ENCODE results near the gene MYRIP.

Gene MYRIP

GRCh38 chr3:39917065-39917773, 107.8 kb downstream of the MYRIP start:
- H3K4me1 ChIP-seq, result no peaks in the 10 kb centered on the region
- no peaks in the 10 kb centered on the region for H4K20me1 ChIP-seq
- no peaks in the 10 kb centered on the region for H3K36me3 ChIP-seq
- no peak for TF ChIP-seq Cebpa-rat (IDR thresholded peaks at IDR 0.05)
- no peaks in the 10 kb centered on the region for H3K27me3 ChIP-seq
- no peak overlapping the region for H3K4me2 ChIP-seq
- H3K4me3 ChIP-seq, result no peak overlapping the region
- H3K9me3 ChIP-seq, result no peaks in the 10 kb centered on the region
- H3K9ac ChIP-seq, result no peak overlapping the region
- no peak overlapping the region for H3K27ac ChIP-seq

GRCh38 chr3:39919281-39919680, 109.9 kb downstream of the MYRIP start:
- H3K9ac ChIP-seq, result no peak overlapping the region
- no peaks in the 10 kb centered on the region for H3K4me1 ChIP-seq
- no peaks in the 10 kb centered on the region for H3K27me3 ChIP-seq
- no peaks in the 10 kb centered on the region for H3K36me3 ChIP-seq
- no peak overlapping the region for H3K4me2 ChIP-seq
- TF ChIP-seq Cebpa-rat (IDR thresholded peaks at IDR 0.05), result no peak
- H3K4me3 ChIP-seq, result no peak overlapping the region
- H3K9me3 ChIP-seq, result no peaks in the 10 kb centered on the region
- no peaks in the 10 kb centered on the region for H4K20me1 ChIP-seq
- no peak overlapping the region for H3K27ac ChIP-seq

DNA sequence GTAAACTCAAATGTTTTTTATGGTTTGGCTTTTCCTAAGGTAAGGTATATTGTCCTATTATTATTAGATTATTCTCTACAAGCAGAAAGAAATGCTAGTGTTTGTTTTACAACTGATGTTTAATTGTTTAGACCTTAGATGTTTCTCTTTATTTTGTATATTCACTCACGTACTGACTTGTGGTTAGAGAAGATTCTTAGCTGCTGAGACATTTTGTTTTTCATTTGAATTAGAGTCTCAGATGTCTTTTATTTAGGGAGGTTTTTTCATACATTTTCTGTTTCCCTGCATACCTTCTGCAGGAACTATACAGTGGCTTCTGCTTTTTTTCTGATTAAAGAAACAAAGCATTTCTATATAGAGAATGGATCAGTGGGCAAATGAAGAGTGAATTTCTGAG, 110.9 kb downstream of the MYRIP start:
- Histone ChIP-seq H3K4me1 (no peaks in the 10 kb centered on the region), H3K4me3 (no peak overlapping the region), H3K4me2 (no peak overlapping the region), H3K9me3 (peaks cover 1% of the 10 kb centered on the region; the same call in 1 of the 2 replicates), H3K27ac (no peak overlapping the region), H3K9ac (no peak overlapping the region), H4K20me1 (no peaks in the 10 kb centered on the region), H3K36me3 (no peaks in the 10 kb centered on the region), H3K27me3 (no peaks in the 10 kb centered on the region)
- TF ChIP-seq Cebpa-rat (IDR thresholded peaks at IDR 0.05), result no peak

DNA sequence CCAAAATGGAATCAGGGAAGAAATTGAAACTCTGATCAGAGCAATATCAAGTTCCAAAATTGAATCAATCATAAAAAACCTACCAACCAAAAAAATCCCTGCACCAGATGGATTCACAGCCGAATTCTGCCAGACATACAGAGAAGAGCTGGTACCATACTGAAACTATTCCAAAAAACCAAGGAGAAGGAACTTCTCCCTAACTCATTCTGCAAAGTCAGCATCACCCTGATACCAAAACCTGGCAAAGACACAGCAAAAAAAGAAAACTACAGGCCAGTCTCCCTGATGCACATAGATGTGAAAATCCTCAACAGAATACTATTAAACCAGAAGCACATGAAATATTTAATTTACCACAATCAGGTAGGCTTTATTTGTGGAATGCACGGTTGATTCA, 118.1 kb downstream of the MYRIP start:
- H3K27ac ChIP-seq, result no peak overlapping the region

DNA sequence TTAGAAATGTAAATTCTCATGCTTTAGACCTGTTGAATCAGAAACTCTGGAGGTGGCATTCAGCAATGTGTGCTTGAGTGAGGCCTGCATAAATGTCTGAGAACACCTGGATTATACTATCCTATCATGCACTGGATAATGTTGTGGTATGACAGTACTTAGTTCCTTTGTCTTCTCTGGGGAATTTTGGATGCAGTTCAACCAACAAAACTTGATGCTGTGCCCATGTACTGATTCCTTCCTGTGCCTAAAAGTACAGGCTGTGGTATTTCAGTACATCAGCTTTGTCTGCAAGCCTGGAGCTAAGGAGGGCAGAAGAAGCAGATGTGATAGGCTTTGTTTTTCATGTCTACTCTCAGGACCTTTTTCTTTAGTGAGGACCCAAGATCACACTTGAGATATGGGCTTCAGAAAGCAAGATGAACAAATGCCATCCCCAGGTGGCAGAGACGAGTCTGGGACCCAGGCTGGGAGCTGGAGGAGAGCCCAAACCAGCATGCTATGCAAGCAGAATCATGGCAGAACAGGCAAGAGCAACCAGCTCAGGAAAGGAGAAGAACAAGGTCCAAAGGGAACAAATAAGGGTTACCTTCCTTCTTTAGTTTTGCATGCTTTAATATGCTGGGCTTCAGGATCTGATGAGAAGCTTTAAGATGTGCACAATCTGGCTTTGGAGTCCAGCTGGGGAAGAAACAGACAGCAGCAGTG, 124.7 kb downstream of the MYRIP start:
- H3K36me3 ChIP-seq, result no peaks in the 10 kb centered on the region

More for the DNA sequence above, 118.1 kb downstream of the MYRIP start:
- H3K9ac ChIP-seq, result no peak overlapping the region
- no peaks in the 10 kb centered on the region for H4K20me1 ChIP-seq
- H3K4me3 ChIP-seq, result no peak overlapping the region
- H3K9me3 ChIP-seq, result peaks cover 14% of the 10 kb centered on the region
- no peaks in the 10 kb centered on the region for H3K27me3 ChIP-seq
- H3K4me1 ChIP-seq, result no peaks in the 10 kb centered on the region
- no peak overlapping the region for H3K4me2 ChIP-seq
- TF ChIP-seq Cebpa-rat (IDR thresholded peaks at IDR 0.05), result no peak
- H3K36me3 ChIP-seq, result no peaks in the 10 kb centered on the region

DNA sequence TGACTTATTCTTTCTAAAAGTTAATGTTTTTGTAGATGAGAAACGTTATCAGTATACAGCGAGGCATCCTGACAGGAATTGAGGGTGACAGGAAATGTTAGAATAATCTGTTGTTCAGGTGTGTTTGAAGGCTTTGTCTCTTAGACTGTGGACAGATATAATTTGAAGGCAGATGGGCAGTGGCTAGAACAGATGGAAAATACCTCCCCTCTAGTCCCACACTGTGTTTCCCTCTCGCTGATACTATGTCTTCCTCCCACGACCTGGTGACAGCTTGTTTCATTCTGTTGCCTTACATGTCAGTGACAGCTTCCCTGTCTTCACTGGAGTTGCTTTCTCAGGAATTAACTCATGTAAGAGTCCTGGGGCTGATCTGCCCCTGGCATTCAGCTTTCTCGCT, 125.3 kb downstream of the MYRIP start:
- no peak for TF ChIP-seq Cebpa-rat (IDR thresholded peaks at IDR 0.05)
- H3K9me3 ChIP-seq, result no peaks in the 10 kb centered on the region
- no peak overlapping the region for H3K4me3 ChIP-seq
- H3K36me3 ChIP-seq, result no peaks in the 10 kb centered on the region
- H3K27me3 ChIP-seq, result no peaks in the 10 kb centered on the region
- H4K20me1 ChIP-seq, result no peaks in the 10 kb centered on the region
- H3K9ac ChIP-seq, result no peak overlapping the region
- H3K4me1 ChIP-seq, result peaks cover 12% of the 10 kb centered on the region; the same call in 1 of the 2 replicates
- H3K27ac ChIP-seq, result no peak overlapping the region
- H3K4me2 ChIP-seq, result no peak overlapping the region

More for the DNA sequence above, 124.7 kb downstream of the MYRIP start:
- no peak for TF ChIP-seq Cebpa-rat (IDR thresholded peaks at IDR 0.05)
- H3K4me3 ChIP-seq, result no peak overlapping the region
- H3K27me3 ChIP-seq, result no peaks in the 10 kb centered on the region
- H3K4me1 ChIP-seq, result peaks cover 12% of the 10 kb centered on the region; the same call in 1 of the 2 replicates
- H3K4me2 ChIP-seq, result no peak overlapping the region
- no peak overlapping the region for H3K27ac ChIP-seq
- no peak overlapping the region for H3K9ac ChIP-seq
- H4K20me1 ChIP-seq, result no peaks in the 10 kb centered on the region
- H3K9me3 ChIP-seq, result no peaks in the 10 kb centered on the region

GRCh38 chr3:39935261-39935660, 125.9 kb downstream of the MYRIP start:
- no peak overlapping the region for H3K4me3 ChIP-seq
- H3K27me3 ChIP-seq, result no peaks in the 10 kb centered on the region
- no peaks in the 10 kb centered on the region for H3K36me3 ChIP-seq
- H3K4me1 ChIP-seq, result peaks cover 12% of the 10 kb centered on the region; the same call in 1 of the 2 replicates
- no peaks in the 10 kb centered on the region for H3K9me3 ChIP-seq
- H3K4me2 ChIP-seq, result no peak overlapping the region
- no peak overlapping the region for H3K9ac ChIP-seq
- H3K27ac ChIP-seq, result no peak overlapping the region
- TF ChIP-seq Cebpa-rat (IDR thresholded peaks at IDR 0.05), result no peak
- no peaks in the 10 kb centered on the region for H4K20me1 ChIP-seq

- no peaks in the 10 kb centered on the region for H3K36me3 ChIP-seq
- TF ChIP-seq Cebpa-rat (IDR thresholded peaks at IDR 0.05), result no peak
- no peaks in the 10 kb centered on the region for H3K27me3 ChIP-seq
- peaks cover 12% of the 10 kb centered on the region; the same call in 1 of the 2 replicates for H3K4me1 ChIP-seq
- H3K27ac ChIP-seq, result no peak overlapping the region
- H3K4me3 ChIP-seq, result no peak overlapping the region
- no peaks in the 10 kb centered on the region for H4K20me1 ChIP-seq
- H3K9ac ChIP-seq, result no peak overlapping the region
- H3K9me3 ChIP-seq, result no peaks in the 10 kb centered on the region
- no peak overlapping the region for H3K4me2 ChIP-seq
Measured at GRCh38 chr3:39936848-39937247, 127.4 kb downstream of the MYRIP start.

GRCh38 chr3:39937315-39937714, 127.9 kb downstream of the MYRIP start:
- no peaks in the 10 kb centered on the region for H3K27me3 ChIP-seq
- no peak overlapping the region for H3K27ac ChIP-seq
- H3K9me3 ChIP-seq, result no peaks in the 10 kb centered on the region
- no peaks in the 10 kb centered on the region for H4K20me1 ChIP-seq
- no peak overlapping the region for H3K9ac ChIP-seq
- no peak overlapping the region for H3K4me3 ChIP-seq
- no peak overlapping the region for H3K4me2 ChIP-seq
- no peak for TF ChIP-seq Cebpa-rat (IDR thresholded peaks at IDR 0.05)
- peaks cover 12% of the 10 kb centered on the region; the same call in 1 of the 2 replicates for H3K4me1 ChIP-seq
- H3K36me3 ChIP-seq, result no peaks in the 10 kb centered on the region

GRCh38 chr3:39937874-39938273, 128.5 kb downstream of the MYRIP start:
- H3K4me1 ChIP-seq, result peaks cover 12% of the 10 kb centered on the region; the same call in 1 of the 2 replicates
- no peak overlapping the region for H3K9ac ChIP-seq
- H3K4me2 ChIP-seq, result no peak overlapping the region
- no peak overlapping the region for H3K4me3 ChIP-seq
- H3K27me3 ChIP-seq, result no peaks in the 10 kb centered on the region
- TF ChIP-seq Cebpa-rat (IDR thresholded peaks at IDR 0.05), result no peak
- no peaks in the 10 kb centered on the region for H3K9me3 ChIP-seq
- no peak overlapping the region for H3K27ac ChIP-seq
- H4K20me1 ChIP-seq, result no peaks in the 10 kb centered on the region
- no peaks in the 10 kb centered on the region for H3K36me3 ChIP-seq
